ENCODE data around the gene PXK.

- no peak for TF ChIP-seq EZH2 (IDR thresholded peaks at IDR 0.05; ENCODE audit: low read depth)
- TF ChIP-seq CTCF (conservative IDR thresholded peaks at IDR 0.05), result no peak
Measured at GRCh38 chr3:58383904-58384303, 51.2 kb downstream of the PXK start.
